ENCODE data around the gene RGS19. TPM values are rescaled to one million over a fixed set of nuclear protein-coding genes. Genes with fewer than 3 reads are reported as not detected.

The RGS19 gene
- total RNA-seq, 1 experiment from 2014 or later, result 43.2 TPM

GRCh38 chr20:64103871-64104666 lies 24.8 kb upstream of the RGS19 start:
- H4K20me1 ChIP-seq (ENCODE audit: low read length), result no peaks in the 10 kb centered on the region
- no peaks in the 10 kb centered on the region for H3K4me1 ChIP-seq (ENCODE audit: insufficient read depth, low read length)
- no peaks in the 10 kb centered on the region for H3K9me2 ChIP-seq (replicated peaks; ENCODE audit: low read length)
- no peaks in the 10 kb centered on the region for H3K36me3 ChIP-seq (ENCODE audit: low read depth, low read length)
- no peak overlapping the region for H3K9ac ChIP-seq (ENCODE audit: low read length)
- no peaks in the 10 kb centered on the region for H3F3A ChIP-seq (ENCODE audit: low read length, unreplicated experiment)
- ATAC-seq, result no peak
- intact Hi-C loops (cut with micrococcal nuclease), result no loop called here
- ChIA-PET CTCF (no interaction called here), POLR2A (ENCODE audit: unreplicated experiment) (no interaction called here)
- H3K27me3 ChIP-seq (ENCODE audit: low read length), result 0 out of 2 replicates have a peak, but pooled peaks cover 7% of the 10 kb centered on the region
- H3K9me3 ChIP-seq (ENCODE audit: low read length), result no peaks in the 10 kb centered on the region
- TF ChIP-seq EZH2 (IDR thresholded peaks at IDR 0.05; ENCODE audit: low read length, unreplicated experiment) (no peak), CTCF (conservative IDR thresholded peaks at IDR 0.05; ENCODE audit: low read depth, low read length) (no peak), EZH2phosphoT487 (IDR thresholded peaks at IDR 0.05; ENCODE audit: borderline replicate concordance, low read length) (no peak)
- no TSS peak for BruUV-seq (replicated peaks)
- no peak overlapping the region for H3K4me2 ChIP-seq (ENCODE audit: low read length)
- no peaks in the 10 kb centered on the region for H3K79me2 ChIP-seq (ENCODE audit: low read length)
- H3K27ac ChIP-seq (ENCODE audit: low read length), result no peak overlapping the region
- no peak overlapping the region for H3K4me3 ChIP-seq (ENCODE audit: low read length)
- DNase-seq, result no peak
- no peak overlapping the region for H2AFZ ChIP-seq (ENCODE audit: low read length)

- Histone ChIP-seq H3K79me2 (ENCODE audit: low read length) (no peaks in the 10 kb centered on the region), H3K9ac (ENCODE audit: low read length) (no peak overlapping the region), H2AFZ (ENCODE audit: low read length) (peak overlapping the region; percentile 73), H3K9me2 (replicated peaks; ENCODE audit: low read length) (no peaks in the 10 kb centered on the region), H4K20me1 (ENCODE audit: low read length) (no peaks in the 10 kb centered on the region), H3K27me3 (ENCODE audit: low read length) (0 out of 2 replicates have a peak, but pooled peaks cover 7% of the 10 kb centered on the region), H3K4me1 (ENCODE audit: insufficient read depth, low read length) (no peaks in the 10 kb centered on the region), H3F3A (ENCODE audit: low read length, unreplicated experiment) (no peaks in the 10 kb centered on the region), H3K4me2 (ENCODE audit: low read length) (peak overlapping the region; percentile 76), H3K36me3 (ENCODE audit: low read depth, low read length) (no peaks in the 10 kb centered on the region), H3K27ac (ENCODE audit: low read length) (no peak overlapping the region), H3K4me3 (ENCODE audit: low read length) (peak overlapping the region; percentile 64), H3K9me3 (ENCODE audit: low read length) (no peaks in the 10 kb centered on the region)
- ChIA-PET POLR2A (ENCODE audit: unreplicated experiment) (interaction anchor here (0.6 kb wide), 2 partner anchors 39 to 566 kb away, joined by 4 to 19 read pairs; no protein-coding TSS in a partner anchor), CTCF (interaction anchor here (0.5 to 0.8 kb wide), 3 partner anchors 17 to 883 kb away, joined by 3 to 15 read pairs (median 3); partner anchors contain the start of gene LKAAEAR1)
- DNase-seq (no peak), ATAC-seq (peak; percentile 59)
- no TSS peak for BruUV-seq (replicated peaks)
- TF ChIP-seq EZH2phosphoT487 (IDR thresholded peaks at IDR 0.05; ENCODE audit: borderline replicate concordance, low read length), result no peak
- no peak for TF ChIP-seq EZH2 (IDR thresholded peaks at IDR 0.05; ENCODE audit: low read length, unreplicated experiment)
- no peak for TF ChIP-seq CTCF (conservative IDR thresholded peaks at IDR 0.05; ENCODE audit: low read depth, low read length)
- intact Hi-C loops (cut with micrococcal nuclease), result loop anchor here (1.0 kb wide), 1 partner anchor 18 kb away; no protein-coding TSS in a partner anchor
These were observed 23.5 kb upstream of the RGS19 start for GRCh38 chr20:64102647-64103354.

Measured in PC-3 (cell line).